GM19351 (cell line): ENCODE data around the gene PRKN.
"Not testable (repeated sequence)": the region's sequence is repeated elsewhere in the genome, so short reads cannot be mapped to it uniquely, and the experiment has no call there.

Experiments
- ATAC-seq: cut with Tn5 transposase; IDR thresholded peaks from one replicate; pipeline ENCODE4 v1.9.1; 2021; ENCODE audit warnings: mild to moderate bottlenecking, moderate library complexity; ENCODE audit not compliant: unreplicated experiment

PRKN gene

GRCh38 chr6:161542346-161542980, 1185.1 kb downstream of the PRKN start:
- no peak for ATAC-seq

DNA sequence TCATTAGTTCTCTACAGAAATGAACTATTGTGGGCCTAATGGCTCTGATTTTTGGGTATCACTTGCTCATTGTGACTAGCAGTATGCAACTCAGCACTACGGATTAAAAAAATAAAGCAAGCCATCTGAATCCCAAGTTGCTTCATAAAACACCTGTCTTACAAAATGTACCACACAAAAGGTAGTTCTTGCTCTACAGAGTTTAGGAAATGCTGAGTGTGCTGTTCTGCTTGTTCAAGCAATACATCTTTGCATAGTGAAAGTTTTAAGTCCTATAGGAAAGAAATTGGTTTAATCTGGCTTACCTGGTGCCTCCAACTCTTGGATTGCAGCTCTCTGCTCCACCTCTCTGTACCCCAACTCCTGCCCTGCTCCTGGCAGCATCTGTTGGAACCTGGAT, 1187.0 kb downstream of the PRKN start:
- ATAC-seq, result no peak

DNA sequence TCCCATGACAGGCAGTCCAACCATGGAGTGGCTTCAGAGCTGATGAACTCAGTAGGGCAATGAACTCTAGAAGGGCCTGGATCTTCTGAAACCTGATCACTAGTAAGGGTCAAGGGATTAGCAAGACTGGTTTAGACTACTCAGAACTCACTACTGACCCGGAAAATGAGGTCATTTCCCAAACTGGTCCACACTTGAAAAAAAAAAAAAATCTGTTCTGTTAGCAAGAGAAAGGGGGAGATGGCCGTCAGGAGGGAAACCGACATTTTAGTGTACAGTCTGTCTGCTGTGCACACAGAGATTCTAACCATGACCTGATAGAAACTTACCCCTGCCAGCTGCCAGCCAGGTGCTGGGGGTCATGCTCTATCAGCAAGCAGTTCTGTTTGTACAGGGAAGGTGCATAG, 1191.3 kb downstream of the PRKN start:
- ATAC-seq, result no peak

- no peak for ATAC-seq
These were observed 1193.2 kb downstream of the PRKN start for GRCh38 chr6:161534264-161534873.

GRCh38 chr6:161533266-161533665, 1194.3 kb downstream of the PRKN start:
- no peak for ATAC-seq

DNA sequence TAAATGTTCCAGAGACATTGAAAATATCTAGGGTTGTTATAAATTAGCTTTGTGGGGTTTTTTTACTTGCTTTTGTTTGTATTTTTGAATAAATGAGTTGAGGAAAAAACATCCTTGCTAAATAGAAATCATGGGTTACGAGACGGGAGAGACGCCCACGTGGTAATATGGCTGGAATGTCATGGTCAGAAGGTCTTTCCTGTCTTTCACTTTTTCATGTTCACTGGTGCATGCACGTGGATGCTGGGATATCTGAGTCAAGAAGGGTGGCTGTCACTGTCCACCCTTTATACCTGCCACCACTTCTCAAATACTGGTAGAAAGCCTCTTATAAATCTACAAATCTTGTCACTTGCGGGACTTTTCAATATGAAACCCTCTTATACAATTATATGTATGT, 1195.0 kb downstream of the PRKN start:
- ATAC-seq, result no peak

- no peak for ATAC-seq
These were observed 1200.8 kb downstream of the PRKN start for GRCh38 chr6:161526794-161527193.

DNA sequence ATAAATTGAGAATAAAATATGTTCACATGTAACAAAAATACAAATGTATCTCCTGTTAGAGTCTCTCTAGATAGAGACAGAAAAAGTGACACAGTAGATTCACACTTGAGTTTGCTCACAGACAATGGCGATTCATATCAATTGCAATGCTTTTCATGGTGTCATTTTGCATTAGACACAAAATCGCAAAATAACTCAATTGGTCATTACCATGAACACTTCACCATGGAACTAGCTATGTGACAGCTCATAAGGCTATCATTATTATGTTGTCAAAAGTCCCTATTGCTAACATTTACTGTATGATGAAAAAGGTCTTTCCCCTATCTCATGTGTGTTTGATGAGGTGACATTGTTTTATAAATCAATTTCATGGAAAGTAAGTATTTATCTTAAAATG, 1204.2 kb downstream of the PRKN start:
- ATAC-seq, result no peak

DNA sequence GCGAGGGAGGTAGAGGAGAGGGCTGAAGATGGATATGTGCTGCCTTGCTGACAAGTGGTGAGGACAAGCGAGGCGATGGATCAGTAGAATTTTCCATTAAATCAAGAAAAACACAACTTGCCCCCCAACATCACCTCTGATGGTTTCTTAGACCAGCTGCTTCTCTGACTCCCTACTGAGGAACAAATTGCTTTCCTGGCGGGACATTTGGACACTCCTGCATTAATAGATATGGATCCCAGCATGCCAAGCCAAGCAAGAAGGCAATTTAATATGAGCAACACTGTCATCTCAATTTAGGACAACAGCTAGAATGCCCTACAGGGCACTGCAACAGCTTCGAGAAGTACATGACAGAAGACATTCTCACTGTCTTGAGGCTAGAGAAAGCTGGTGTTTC, 1205.3 kb downstream of the PRKN start:
- no peak for ATAC-seq

- ATAC-seq, result no peak
These were observed 1216.0 kb downstream of the PRKN start for GRCh38 chr6:161511447-161512095.

- no peak for ATAC-seq
These were observed 1219.2 kb downstream of the PRKN start for GRCh38 chr6:161508341-161508740.

DNA sequence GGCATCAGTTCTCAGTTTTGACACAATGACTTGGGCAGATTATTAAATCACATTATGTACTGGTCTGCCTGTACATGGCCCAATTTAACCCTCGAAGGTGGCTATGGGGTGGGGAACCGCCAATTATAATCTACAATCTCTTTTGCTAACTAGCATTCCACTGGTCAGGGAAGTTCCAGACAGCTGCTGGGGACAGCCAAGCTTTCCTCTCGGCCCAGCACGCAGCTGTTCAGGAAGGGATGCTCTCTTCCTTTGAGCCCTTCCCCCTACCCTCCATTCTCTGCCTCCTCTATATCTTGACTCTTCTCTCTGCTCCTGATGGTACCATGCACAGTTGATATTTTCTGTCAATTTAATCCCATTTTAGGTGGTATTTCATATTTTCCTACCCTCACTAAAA, 1220.2 kb downstream of the PRKN start:
- ATAC-seq, result no peak

GRCh38 chr6:161503570-161503969, 1224.0 kb downstream of the PRKN start:
- ATAC-seq, result no peak

- no peak for ATAC-seq
These were observed 1228.7 kb downstream of the PRKN start for GRCh38 chr6:161498881-161499280.

- no peak for ATAC-seq
These were observed 1229.2 kb downstream of the PRKN start for GRCh38 chr6:161498359-161498758.

- no peak for ATAC-seq
These were observed 1230.6 kb downstream of the PRKN start for GRCh38 chr6:161496941-161497340.

GRCh38 chr6:161496271-161496670, 1231.3 kb downstream of the PRKN start:
- not testable (repeated sequence) for ATAC-seq

DNA sequence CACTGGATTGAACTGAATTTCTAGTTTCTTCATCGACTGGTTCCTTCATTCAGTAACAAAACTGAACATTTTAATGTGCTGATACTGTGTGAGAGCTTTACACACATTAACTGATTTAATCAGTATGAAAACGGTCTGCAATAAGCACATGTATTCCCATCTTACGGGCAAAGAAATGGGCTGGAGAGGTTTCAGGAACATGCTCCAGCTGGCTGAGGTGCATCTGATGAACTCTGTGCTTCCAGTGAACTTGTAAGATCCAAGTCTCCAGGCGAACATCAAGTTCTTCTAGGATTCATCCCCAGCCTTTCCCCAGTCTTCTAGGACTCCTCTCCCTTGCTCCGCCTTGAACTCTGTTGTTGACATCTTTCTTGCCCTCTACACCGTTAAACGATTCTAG, 1233.0 kb downstream of the PRKN start:
- no peak for ATAC-seq

GRCh38 chr6:161493576-161494118, 1233.9 kb downstream of the PRKN start:
- no peak for ATAC-seq

GRCh38 chr6:161489626-161490306, 1237.8 kb downstream of the PRKN start:
- no peak for ATAC-seq

- ATAC-seq, result no peak
These were observed 1239.9 kb downstream of the PRKN start for GRCh38 chr6:161487694-161488093.

DNA sequence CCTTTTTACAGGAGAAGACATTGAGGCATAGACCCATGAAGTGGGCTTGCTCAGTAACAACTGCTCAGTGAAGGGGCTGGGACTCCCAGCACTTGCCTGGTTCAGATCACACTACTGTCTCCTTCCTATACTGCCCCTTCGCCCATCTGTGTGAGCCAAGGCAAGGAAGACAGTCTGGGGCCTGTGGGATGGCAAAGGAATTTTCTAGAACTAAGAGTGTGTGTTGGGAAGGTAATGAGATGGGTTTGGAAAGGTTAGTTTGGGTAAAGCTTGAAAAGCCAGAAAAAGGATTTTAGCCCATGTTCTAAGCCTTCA, 1240.4 kb downstream of the PRKN start:
- no peak for ATAC-seq
